Left lung (tissue), 10 donors: ENCODE data around the gene NUDT1. TPM values are rescaled to one million over a fixed set of nuclear protein-coding genes. Genes with fewer than 3 reads are reported as not detected.

Experiments used
- ATAC-seq: fragments of 200-7000 bp; cut with Tn5 transposase; one replicate; pipeline ENCODE4 v1.9.1; 2020; ENCODE audit warnings: moderate library complexity
- DNase-seq, 4 donors: peaks; one replicate each; pipeline ENCODE4 v3.0.0-alpha.2; 2013 to 2020
- H3K27ac ChIP-seq, 2 donors: fragments of 200-600 bp; sonication (generic) in 1 of 2; one replicate each; pipeline versions ENCODE4 v1.5.0 to v1.8.0; 2020 to 2021
- H3K27me3 ChIP-seq, 2 donors: fragments of 200-600 bp; sonication (generic) in 1 of 2; one replicate each; pipeline versions ENCODE4 v1.5.0 to v1.8.0; 2020 to 2021
- H3K36me3 ChIP-seq, 2 donors: fragments of 200-600 bp; sonication (generic) in 1 of 2; one replicate each; pipeline versions ENCODE4 v1.5.0 to v1.8.0; 2020 to 2021
- H3K4me1 ChIP-seq, 2 donors: fragments of 200-600 bp; one replicate each; pipeline ENCODE4 v1.8.0; 2021
- H3K4me3 ChIP-seq, 2 donors: fragments of 200-600 bp; sonication (generic) in 1 of 2; one replicate each; pipeline versions ENCODE4 v1.5.0 to v1.8.0; 2020 to 2021; ENCODE audit warnings: mild to moderate bottlenecking in 1 of 2
- H3K9me3 ChIP-seq, 2 donors: fragments of 200-600 bp; sonication (generic) in 1 of 2; one replicate each; pipeline versions ENCODE4 v1.5.0 to v1.8.0; 2020 to 2021
- intact Hi-C, 2 donors: fragments of 100-400 bp; cut with DNase I; formaldehyde crosslinking; loops; one replicate each; pipeline versions ENCODE4 v1.11.2 to v1.14.2; 2022
- polyA plus RNA-seq, 6 donors: library from polyadenylated mRNA; unstranded; fragments of 120-200 nt; gene quantifications; one replicate each; pipeline ENCODE4 v1.2.1, GENCODE V29; 2013; ENCODE audit not compliant: insufficient read length in 6 of 6
- total RNA-seq, 2 donors: library from RNA; stranded (reverse); fragmentation: NEBNext Ultra II Directional; extraction: Animal tissue kit (Norgen Biotek cat#: 25700); gene quantifications; one replicate each; pipeline ENCODE4 v1.2.1, GENCODE V29; 2021
- TF ChIP-seq, protein P1 (sequence below), 2 donors: fragments of 200-600 bp; sonication (generic) in 1 of 2; IDR thresholded peaks; one replicate each; pipeline versions ENCODE4 v1.5.0 to v1.8.0; 2021; ENCODE audit warnings: antibody characterized with exemption in 2 of 2
- donor health status: DM: no; HTN: yes; CAD: no.
- donor health status: DM: no; HTN: no; CAD: no.

Gene NUDT1
- total and polyA plus RNA-seq, 8 donors = 13.1 to 26.3 (median 19.7) TPM

DNA sequence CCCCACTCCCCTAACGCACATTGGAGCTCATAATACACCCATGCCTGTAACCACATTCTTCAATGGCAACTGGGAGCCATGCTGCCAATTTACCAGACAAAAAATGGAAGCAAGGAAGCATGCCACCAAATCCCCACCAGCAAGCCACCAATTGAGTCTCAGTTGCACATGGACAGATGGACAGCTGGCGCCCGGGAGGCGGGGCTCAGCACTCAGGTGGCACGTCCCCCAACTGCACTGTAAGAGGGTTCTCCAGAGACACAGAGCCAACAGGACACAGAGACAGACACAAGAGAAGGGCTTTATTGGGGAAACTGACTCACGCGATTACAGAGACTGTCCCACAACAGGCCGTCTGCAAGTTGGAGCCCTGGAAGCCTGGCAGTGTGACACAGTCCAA, 11.8 kb upstream of the NUDT1 start:
- DNase-seq (peak in 1 of 4 donors; percentile 39), ATAC-seq (no peak)
- Histone ChIP-seq H3K27ac (no peak overlapping the region), H3K9me3 (no peaks in the 10 kb centered on the region), H3K4me3 (no peak overlapping the region), H3K36me3 (peaks cover 0 to 65% of the 10 kb centered on the region in 2 donors), H3K4me1 (peaks cover 12 to 24% of the 10 kb centered on the region in 2 donors), H3K27me3 (no peaks in the 10 kb centered on the region)
- intact Hi-C loops = no loop called here
- TF ChIP-seq, protein P1, sequence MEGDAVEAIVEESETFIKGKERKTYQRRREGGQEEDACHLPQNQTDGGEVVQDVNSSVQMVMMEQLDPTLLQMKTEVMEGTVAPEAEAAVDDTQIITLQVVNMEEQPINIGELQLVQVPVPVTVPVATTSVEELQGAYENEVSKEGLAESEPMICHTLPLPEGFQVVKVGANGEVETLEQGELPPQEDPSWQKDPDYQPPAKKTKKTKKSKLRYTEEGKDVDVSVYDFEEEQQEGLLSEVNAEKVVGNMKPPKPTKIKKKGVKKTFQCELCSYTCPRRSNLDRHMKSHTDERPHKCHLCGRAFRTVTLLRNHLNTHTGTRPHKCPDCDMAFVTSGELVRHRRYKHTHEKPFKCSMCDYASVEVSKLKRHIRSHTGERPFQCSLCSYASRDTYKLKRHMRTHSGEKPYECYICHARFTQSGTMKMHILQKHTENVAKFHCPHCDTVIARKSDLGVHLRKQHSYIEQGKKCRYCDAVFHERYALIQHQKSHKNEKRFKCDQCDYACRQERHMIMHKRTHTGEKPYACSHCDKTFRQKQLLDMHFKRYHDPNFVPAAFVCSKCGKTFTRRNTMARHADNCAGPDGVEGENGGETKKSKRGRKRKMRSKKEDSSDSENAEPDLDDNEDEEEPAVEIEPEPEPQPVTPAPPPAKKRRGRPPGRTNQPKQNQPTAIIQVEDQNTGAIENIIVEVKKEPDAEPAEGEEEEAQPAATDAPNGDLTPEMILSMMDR (IDR thresholded peaks at IDR 0.05) = no peak

DNA sequence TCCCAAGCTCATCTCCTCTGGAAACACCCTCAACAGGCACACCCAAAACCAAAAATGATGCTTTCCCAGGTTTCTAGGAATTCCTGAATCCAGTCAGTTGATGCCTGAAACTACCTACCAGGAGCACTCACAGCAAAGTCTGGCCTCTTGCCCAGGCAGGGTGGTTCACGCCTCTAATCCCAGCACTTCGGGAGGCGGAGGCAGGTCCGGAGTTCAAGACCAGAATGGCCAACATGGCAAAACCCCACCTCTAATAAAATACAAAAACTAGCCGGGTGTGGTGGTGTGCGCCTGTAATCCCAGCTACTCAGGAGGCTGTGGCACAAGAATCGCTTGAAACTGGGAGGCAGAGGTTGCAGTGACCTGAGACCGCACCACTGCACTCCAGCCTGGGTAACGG, 11.1 kb upstream of the NUDT1 start:
- Histone ChIP-seq H3K27ac (no peak overlapping the region), H3K27me3 (no peaks in the 10 kb centered on the region), H3K4me3 (no peak overlapping the region), H3K9me3 (no peaks in the 10 kb centered on the region), H3K4me1 (peaks cover 9 to 24% of the 10 kb centered on the region in 2 donors), H3K36me3 (peaks cover 0 to 67% of the 10 kb centered on the region in 2 donors)
- ATAC-seq (no peak), DNase-seq (peak in 1 of 4 donors; percentile 30)
- intact Hi-C loops = no loop called here
- TF ChIP-seq, protein P1 (IDR thresholded peaks at IDR 0.05) = no peak

DNA sequence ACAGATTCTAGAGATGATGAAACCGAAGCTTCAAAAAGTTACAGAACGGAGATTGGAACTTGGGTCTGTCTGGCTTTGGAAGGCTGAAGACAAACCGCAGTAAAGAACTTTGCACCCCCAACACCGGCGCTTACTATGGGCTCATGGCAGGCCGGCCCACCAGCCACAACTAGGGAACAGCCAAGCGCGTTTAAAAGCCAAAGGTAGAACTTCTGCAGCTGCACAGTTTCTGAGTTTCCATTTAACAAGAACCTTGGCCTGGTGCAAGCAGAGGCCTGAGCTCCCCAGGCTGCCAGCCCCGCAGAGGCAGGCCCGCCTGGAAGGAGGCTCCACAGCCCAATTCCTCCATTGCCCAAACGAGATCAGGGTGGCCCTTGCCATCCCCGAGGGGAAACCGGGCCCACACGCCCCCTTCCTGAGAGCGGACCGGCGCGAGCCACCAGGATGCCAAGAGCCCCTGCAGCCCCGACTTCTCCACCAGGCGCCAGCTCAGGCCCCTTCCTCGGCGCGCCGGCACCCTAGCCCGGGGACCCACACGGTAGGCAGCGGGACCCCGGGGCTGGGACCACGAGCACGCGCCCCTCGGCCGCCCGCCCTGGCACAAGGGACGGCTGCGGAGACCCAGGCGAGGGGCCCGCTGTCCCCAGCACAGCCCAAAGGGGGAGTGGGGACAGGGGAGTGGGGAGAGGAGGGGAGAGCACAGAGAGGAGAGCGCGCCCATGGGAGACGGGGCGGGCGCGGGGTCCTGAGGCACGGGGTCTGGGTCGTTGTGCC, 9.8 kb upstream of the NUDT1 start:
- intact Hi-C loops = no loop called here
- H3K27ac ChIP-seq = peak overlapping the region; percentile 5 to 72
- H3K27me3 ChIP-seq = no peaks in the 10 kb centered on the region
- peaks cover 0 to 65% of the 10 kb centered on the region in 2 donors for H3K36me3 ChIP-seq
- TF ChIP-seq, protein P1 (IDR thresholded peaks at IDR 0.05) = no peak
- no peaks in the 10 kb centered on the region for H3K9me3 ChIP-seq
- DNase-seq (peak in 2 of 4 donors; percentile 16 to 84), ATAC-seq (peak; percentile 23)
- peaks cover 8 to 31% of the 10 kb centered on the region in 2 donors for H3K4me1 ChIP-seq
- H3K4me3 ChIP-seq = peak overlapping the region; percentile 66 to 100

DNA sequence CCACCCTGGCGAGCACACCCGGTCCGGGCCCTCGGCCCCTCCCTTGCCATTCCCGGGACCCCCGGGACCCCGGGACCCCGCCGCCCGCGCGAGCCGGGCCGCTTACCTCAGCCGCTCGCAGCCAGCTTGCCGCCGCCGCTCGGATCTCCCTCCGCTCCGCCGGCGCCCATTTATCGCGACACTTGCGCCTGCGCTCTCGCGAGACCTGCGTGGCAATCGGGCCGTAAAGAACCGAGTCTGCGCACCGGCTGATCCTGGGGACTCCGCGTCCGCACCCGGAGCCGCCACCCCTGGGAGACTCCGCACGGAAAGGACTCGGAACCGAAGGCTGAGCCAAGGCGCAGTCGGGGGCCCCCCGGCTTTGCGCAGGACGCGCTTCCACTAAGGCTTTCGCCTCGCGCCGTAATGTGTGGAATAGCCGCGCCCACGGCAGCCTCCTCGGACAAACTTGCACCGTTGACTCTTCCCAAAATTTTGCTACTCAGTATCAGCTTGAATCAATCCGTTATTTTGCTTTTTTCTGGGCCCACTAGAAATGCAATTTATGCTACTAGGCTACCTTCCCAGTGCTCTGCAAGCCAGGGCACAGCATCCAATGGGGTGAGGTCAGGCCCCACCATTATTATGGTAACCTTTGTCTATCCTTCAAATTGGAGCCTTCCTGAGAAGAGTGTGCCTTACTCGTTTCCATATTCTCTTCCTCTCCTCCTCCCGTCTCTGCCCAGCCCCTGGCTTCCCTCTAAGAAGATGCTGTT, 9.1 kb upstream of the NUDT1 start, which contains the start of gene MAD1L1:
Gene MAD1L1 (minus strand): TSS at position 180 of the 755 bp plus-strand sequence. CDS start 2,812 bp downstream, outside the sequence.
- Histone ChIP-seq H3K36me3 (peaks cover 0 to 63% of the 10 kb centered on the region in 2 donors), H3K27me3 (no peaks in the 10 kb centered on the region), H3K27ac (peak within 1 kb of the TSS; percentile 5 to 72), H3K4me3 (peak within 1 kb of the TSS; percentile 66 to 100), H3K4me1 (peaks cover 11 to 38% of the 10 kb centered on the region in 2 donors), H3K9me3 (no peaks in the 10 kb centered on the region)
- intact Hi-C loops = no loop called here
- DNase-seq (peak; percentile 90 to 97 (median 92)), ATAC-seq (peak; percentile 90)
- TF ChIP-seq, protein P1 (IDR thresholded peaks at IDR 0.05) = peak in 1 of 2 donors; percentile 13

DNA sequence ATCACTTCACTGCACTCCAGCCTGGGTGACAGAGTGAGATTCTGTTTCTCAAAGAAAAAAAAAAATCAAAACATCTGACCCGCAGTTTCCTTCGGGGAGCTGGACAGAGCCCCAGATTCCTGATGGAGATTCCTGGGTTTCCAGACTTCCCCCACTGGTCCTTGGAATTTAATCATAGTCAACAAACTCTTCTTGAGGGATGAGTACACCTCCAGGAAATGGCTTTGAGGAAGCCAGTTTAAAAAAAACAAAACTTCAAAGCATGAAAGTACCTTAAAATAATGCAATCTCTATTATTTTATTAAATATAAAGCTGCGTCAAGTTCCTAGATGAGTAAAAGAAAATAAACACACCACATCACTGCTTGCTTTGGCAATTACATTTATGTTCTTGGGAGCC, 8.1 kb upstream of the NUDT1 start:
- intact Hi-C loops = no loop called here
- H3K27me3 ChIP-seq = no peaks in the 10 kb centered on the region
- peaks cover 0 to 63% of the 10 kb centered on the region in 2 donors for H3K36me3 ChIP-seq
- TF ChIP-seq, protein P1 (IDR thresholded peaks at IDR 0.05) = no peak
- no peak overlapping the region for H3K27ac ChIP-seq
- DNase-seq (no peak), ATAC-seq (no peak)
- H3K4me3 ChIP-seq = no peak overlapping the region
- H3K9me3 ChIP-seq = no peaks in the 10 kb centered on the region
- peaks cover 11 to 39% of the 10 kb centered on the region in 2 donors for H3K4me1 ChIP-seq
